Measurements from ENCODE around the gene CAST. TPM values are rescaled to one million over a fixed set of nuclear protein-coding genes. Genes with fewer than 3 reads are reported as not detected.

The CAST gene
- total RNA-seq, 1 experiment from 2014 or later = 52.3 TPM

GRCh38 chr5:96658272-96658671 lies 3.9 kb upstream of the CAST start:
- Histone ChIP-seq H4K5ac (ENCODE audit: insufficient read length, low read depth, low read length) (no peak overlapping the region), H3T11ph (ENCODE audit: low read length) (no peak overlapping the region), H3K23me2 (ENCODE audit: insufficient read length, low read depth, low read length, poor library complexity, severe bottlenecking) (peaks cover 18% of the 10 kb centered on the region), H2BK15ac (ENCODE audit: low read depth, low read length) (no peak overlapping the region), H4K91ac (ENCODE audit: insufficient read length, low read depth, low read length) (no peak overlapping the region), H3K27me3 (ENCODE audit: insufficient read depth, low read length) (peaks cover 8% of the 10 kb centered on the region; the same call in 1 of the 2 replicates), H4K20me1 (ENCODE audit: control insufficient read depth, insufficient read depth, insufficient read length) (no peaks in the 10 kb centered on the region), H3K4me2 (ENCODE audit: insufficient read depth, insufficient read length, low read length) (no peak overlapping the region), H3K4me1 (ENCODE audit: insufficient read depth, low read length) (no peaks in the 10 kb centered on the region), H2BK120ac (ENCODE audit: low read depth, low read length, poor library complexity, severe bottlenecking) (no peak overlapping the region), H3K14ac (ENCODE audit: insufficient read depth, low read length) (no peak overlapping the region), H3K27ac (ENCODE audit: insufficient read length, low read depth, low read length) (no peak overlapping the region), H2AFZ (ENCODE audit: low read length) (no peak overlapping the region), H3K9me3 (ENCODE audit: control insufficient read depth, low read depth, low read length) (no peaks in the 10 kb centered on the region), H2BK20ac (ENCODE audit: low read depth, low read length, poor library complexity, severe bottlenecking) (no peak overlapping the region), H3K56ac (ENCODE audit: insufficient read length, low read depth, low read length) (no peak overlapping the region), H3K4ac (ENCODE audit: low read depth, low read length) (no peak overlapping the region), H3K9ac (ENCODE audit: extremely low read depth, insufficient read length, low read length) (no peak overlapping the region), H3K79me2 (ENCODE audit: insufficient read depth, low read length) (no peaks in the 10 kb centered on the region), H3K79me1 (ENCODE audit: insufficient read depth, low read depth, low read length, poor library complexity, severe bottlenecking) (no peaks in the 10 kb centered on the region), H3K18ac (ENCODE audit: insufficient read length, low read depth, low read length) (no peak overlapping the region), H2BK12ac (ENCODE audit: insufficient read length, low read depth, low read length) (no peak overlapping the region), H3K23ac (ENCODE audit: insufficient read length, low read depth, low read length) (no peak overlapping the region), H4K8ac (replicated peaks; ENCODE audit: insufficient read length, low read depth, low read length) (no peak overlapping the region), H2AK5ac (ENCODE audit: insufficient read length, low read length) (no peak overlapping the region), H2BK5ac (ENCODE audit: insufficient read length, low read length) (no peak overlapping the region)
- no peak for DNase-seq
- no peak overlapping the region for H3K27ac Mint-ChIP-seq
- no peak overlapping the region for H3K4me3 Mint-ChIP-seq
- H3K27me3 Mint-ChIP-seq (ENCODE audit: low read depth) = peaks cover 35% of the 10 kb centered on the region
- H3K9me3 Mint-ChIP-seq = no peaks in the 10 kb centered on the region; a peak in 2 of 5 replicates
- H3K4me1 Mint-ChIP-seq = peaks cover 19 to 21% of the 10 kb centered on the region in 2 experiments
- no CpG with 5 or more reads among the region's 1 CpG for WGBS (ENCODE audit: extremely low coverage, insufficient read length, low lambda C conversion rate)
- 0 out of 7 replicates have a peak, but pooled peaks cover 0 to 2% (median 0%) of the 10 kb centered on the region in 3 experiments for H3K36me3 Mint-ChIP-seq (ENCODE audit: insufficient read depth in 1 of 3, low read depth in 3 of 3)
- no peak for TF ChIP-seq CTCF (conservative IDR thresholded peaks at IDR 0.05)

All from H9 (cell line).